ENCODE data around the gene TBX15.
A peak's percentile ranks its signal among the peaks of the same experiment; 100 is the strongest.

Gene TBX15

DNA sequence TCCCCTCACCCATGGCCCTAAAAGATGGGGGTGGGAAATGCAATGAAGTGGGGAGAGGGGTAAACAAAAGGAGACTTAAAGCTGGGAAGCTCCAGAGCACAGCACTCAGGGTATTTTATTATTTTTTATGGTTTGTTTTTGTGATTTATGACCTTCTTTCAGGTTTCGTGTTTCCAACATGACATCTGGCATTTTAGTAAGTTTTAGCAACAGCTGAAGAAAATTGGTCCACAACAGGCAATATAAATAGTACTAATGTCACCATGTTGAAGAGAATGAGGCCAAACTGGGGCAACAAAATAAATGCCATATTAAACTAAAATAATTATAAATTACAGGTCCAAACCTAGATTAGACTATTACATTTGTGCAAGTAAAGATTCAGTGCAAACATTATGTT is 56.3 kb downstream of the TBX15 start:
- Histone ChIP-seq H2AFZ (ENCODE audit: low read length) (no peak overlapping the region), H3K23ac (ENCODE audit: low read depth, low read length, poor library complexity) (no peak overlapping the region), H4K8ac (ENCODE audit: low read depth, low read length) (no peak overlapping the region), H2AK5ac (ENCODE audit: low read depth, low read length) (no peak overlapping the region), H3K9me3 (replicated peaks in 1 of 2; ENCODE audit: control insufficient read depth in 2 of 2, insufficient read depth in 1 of 2, low read depth in 1 of 2, low read length in 2 of 2) (no peaks in the 10 kb centered on the region), H2BK120ac (ENCODE audit: low read depth, low read length) (no peak overlapping the region), H3K36me3 (replicated peaks in 1 of 2; ENCODE audit: control insufficient read depth in 2 of 2, insufficient read depth in 2 of 2, low read length in 2 of 2) (no peaks in the 10 kb centered on the region), H3K4me3 (ENCODE audit: low read length in 2 of 2) (no peak overlapping the region), H2BK5ac (ENCODE audit: low read length) (no peak overlapping the region), H3K18ac (ENCODE audit: low read length) (no peak overlapping the region), H3K4me1 (ENCODE audit: control insufficient read depth in 2 of 2, insufficient read depth in 1 of 2, low read depth in 1 of 2, low read length in 2 of 2) (no peaks in the 10 kb centered on the region), H4K91ac (ENCODE audit: low read depth, low read length, poor library complexity) (no peak overlapping the region), H3K9ac (ENCODE audit: low read depth, low read length, poor library complexity) (no peak overlapping the region), H3K4ac (ENCODE audit: low read length) (no peak overlapping the region), H3K14ac (ENCODE audit: low read length) (no peak overlapping the region), H2BK12ac (ENCODE audit: low read length) (no peak overlapping the region), H3K4me2 (ENCODE audit: insufficient read depth, low read length, poor library complexity, severe bottlenecking) (no peak overlapping the region), H3K79me1 (ENCODE audit: low read depth, low read length) (no peaks in the 10 kb centered on the region), H3K27ac (replicated peaks; ENCODE audit: low read length) (no peak overlapping the region), H3K27me3 (ENCODE audit: control insufficient read depth in 3 of 3, insufficient read depth in 3 of 3, low read depth in 1 of 3, low read length in 3 of 3) (no peaks in the 10 kb centered on the region), H2BK15ac (ENCODE audit: low read length) (no peak overlapping the region)
- WGBS, 2 donors (ENCODE audit: extremely low coverage in 2 of 2, insufficient read length in 2 of 2, insufficient replicate concordance in 1 of 2) = no CpG with 5 or more reads among the region's 1 CpG
- no peak for DNase-seq (ENCODE audit: low spot score)

DNA sequence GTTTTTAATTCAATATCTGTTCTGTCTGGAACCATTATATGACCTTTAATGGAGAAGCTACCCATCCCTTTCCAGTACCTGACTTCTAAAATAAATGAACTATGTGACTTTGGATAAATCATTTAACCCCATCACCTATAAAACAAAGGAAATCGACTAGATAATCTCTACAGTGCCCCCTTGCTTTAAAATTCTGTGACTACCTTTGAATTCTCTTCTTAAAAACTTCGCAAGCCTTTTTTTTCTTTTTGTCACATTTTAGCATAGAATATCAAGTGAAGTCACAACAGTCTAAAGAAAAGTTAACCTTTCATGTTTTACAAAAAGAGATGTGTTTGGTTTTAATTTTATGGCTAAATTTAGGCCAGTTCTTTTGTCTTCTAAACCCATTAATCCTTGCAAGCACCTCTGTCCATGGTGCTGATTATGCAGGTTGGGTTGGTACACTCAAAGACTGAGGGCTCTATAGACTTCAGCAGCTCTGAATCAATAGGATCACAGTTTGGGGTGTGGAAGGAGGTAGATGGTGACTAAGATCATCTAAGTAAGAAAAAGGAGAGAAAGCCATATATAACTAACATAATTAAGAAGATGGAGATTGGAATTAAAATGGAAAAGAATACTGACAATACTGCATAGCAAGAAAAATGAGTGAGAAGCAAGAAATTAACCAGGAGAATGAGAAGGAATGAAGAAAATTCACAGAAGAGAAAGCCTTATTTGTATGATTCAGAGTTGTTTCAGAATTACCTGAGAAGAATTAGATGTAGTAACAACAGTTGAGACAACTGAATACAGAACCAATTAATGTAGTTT is 59.2 kb downstream of the TBX15 start:
- Histone ChIP-seq H4K91ac (ENCODE audit: low read depth, low read length, poor library complexity) (no peak overlapping the region), H3K4me1 (ENCODE audit: control insufficient read depth in 2 of 2, insufficient read depth in 1 of 2, low read depth in 1 of 2, low read length in 2 of 2) (no peaks in the 10 kb centered on the region), H3K23ac (ENCODE audit: low read depth, low read length, poor library complexity) (no peak overlapping the region), H2BK5ac (ENCODE audit: low read length) (no peak overlapping the region), H3K27ac (replicated peaks; ENCODE audit: low read length) (no peak overlapping the region), H2AFZ (ENCODE audit: low read length) (no peak overlapping the region), H2BK120ac (ENCODE audit: low read depth, low read length) (no peak overlapping the region), H3K14ac (ENCODE audit: low read length) (no peak overlapping the region), H3K4ac (ENCODE audit: low read length) (no peak overlapping the region), H2BK12ac (ENCODE audit: low read length) (no peak overlapping the region), H3K79me1 (ENCODE audit: low read depth, low read length) (no peaks in the 10 kb centered on the region), H3K4me2 (ENCODE audit: insufficient read depth, low read length, poor library complexity, severe bottlenecking) (no peak overlapping the region), H3K27me3 (ENCODE audit: control insufficient read depth in 3 of 3, insufficient read depth in 3 of 3, low read depth in 1 of 3, low read length in 3 of 3) (peaks cover 0 to 4% (median 2%) of the 10 kb centered on the region in 3 experiments), H4K8ac (ENCODE audit: low read depth, low read length) (no peak overlapping the region), H3K18ac (ENCODE audit: low read length) (no peak overlapping the region), H3K4me3 (ENCODE audit: low read length in 2 of 2) (no peak overlapping the region), H3K9ac (ENCODE audit: low read depth, low read length, poor library complexity) (no peak overlapping the region), H2AK5ac (ENCODE audit: low read depth, low read length) (no peak overlapping the region), H3K9me3 (replicated peaks in 1 of 2; ENCODE audit: control insufficient read depth in 2 of 2, insufficient read depth in 1 of 2, low read depth in 1 of 2, low read length in 2 of 2) (no peaks in the 10 kb centered on the region), H3K36me3 (replicated peaks in 1 of 2; ENCODE audit: control insufficient read depth in 2 of 2, insufficient read depth in 2 of 2, low read length in 2 of 2) (no peaks in the 10 kb centered on the region), H2BK15ac (ENCODE audit: low read length) (no peak overlapping the region)
- WGBS, 2 donors (ENCODE audit: extremely low coverage in 2 of 2, insufficient read length in 2 of 2, insufficient replicate concordance in 1 of 2) = no CpG with 5 or more reads among the region's 2 CpGs
- peak; percentile 70 for DNase-seq (ENCODE audit: low spot score)

DNA sequence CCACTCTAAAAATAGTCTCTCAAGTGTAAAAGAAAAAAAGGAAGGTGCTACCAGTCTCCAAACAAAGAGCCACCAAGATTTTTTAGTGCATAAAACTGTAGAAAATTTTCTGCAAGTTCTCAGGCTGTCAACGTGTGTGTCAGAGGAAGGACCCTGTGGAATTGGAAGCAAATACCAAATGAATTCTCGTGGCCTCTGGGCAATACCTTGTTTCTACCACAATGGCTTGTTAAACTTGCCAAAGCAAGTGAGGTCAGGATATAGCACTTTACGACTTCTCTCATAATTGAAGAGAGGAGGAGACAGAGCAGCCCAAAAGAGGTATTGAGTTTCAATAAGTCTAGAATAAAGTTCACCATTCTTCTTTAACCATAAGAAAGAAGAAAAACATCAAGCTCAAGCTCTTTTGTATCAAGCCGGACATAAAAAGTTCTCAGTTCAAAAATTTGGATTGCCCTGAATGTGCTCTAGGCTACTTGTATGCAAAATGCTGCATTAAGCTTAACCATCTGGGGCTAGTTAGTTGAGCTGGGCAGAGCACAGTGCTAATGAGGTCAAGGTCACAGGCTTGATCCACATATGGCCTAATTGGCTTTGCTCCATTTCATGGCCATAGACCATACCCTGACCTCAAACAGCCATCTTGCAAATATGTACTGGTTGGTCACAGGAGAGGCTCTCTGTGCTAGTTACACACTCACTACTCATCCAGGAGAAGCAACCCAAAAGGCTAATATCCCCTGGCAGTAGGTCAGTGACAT is 60.5 kb downstream of the TBX15 start:
- DNase-seq (ENCODE audit: low spot score) = no peak
- H3K14ac ChIP-seq (ENCODE audit: low read length) = no peak overlapping the region
- H3K4ac ChIP-seq (ENCODE audit: low read length) = no peak overlapping the region
- H3K4me3 ChIP-seq (ENCODE audit: low read length in 2 of 2) = no peak overlapping the region
- H3K27ac ChIP-seq (replicated peaks; ENCODE audit: low read length) = no peak overlapping the region
- peaks cover 0 to 4% (median 2%) of the 10 kb centered on the region in 3 experiments for H3K27me3 ChIP-seq (ENCODE audit: control insufficient read depth in 3 of 3, insufficient read depth in 3 of 3, low read depth in 1 of 3, low read length in 3 of 3)
- H3K4me2 ChIP-seq (ENCODE audit: insufficient read depth, low read length, poor library complexity, severe bottlenecking) = no peak overlapping the region
- H2BK15ac ChIP-seq (ENCODE audit: low read length) = no peak overlapping the region
- WGBS, 2 donors (ENCODE audit: extremely low coverage in 2 of 2, insufficient read length in 2 of 2, insufficient replicate concordance in 1 of 2) = no CpG with 5 or more reads among the region's 4 CpGs
- H3K36me3 ChIP-seq (replicated peaks in 1 of 2; ENCODE audit: control insufficient read depth in 2 of 2, insufficient read depth in 2 of 2, low read length in 2 of 2) = no peaks in the 10 kb centered on the region
- H3K9ac ChIP-seq (ENCODE audit: low read depth, low read length, poor library complexity) = no peak overlapping the region
- H3K23ac ChIP-seq (ENCODE audit: low read depth, low read length, poor library complexity) = no peak overlapping the region
- H3K9me3 ChIP-seq (replicated peaks in 1 of 2; ENCODE audit: control insufficient read depth in 2 of 2, insufficient read depth in 1 of 2, low read depth in 1 of 2, low read length in 2 of 2) = no peaks in the 10 kb centered on the region
- H4K91ac ChIP-seq (ENCODE audit: low read depth, low read length, poor library complexity) = no peak overlapping the region
- H2AK5ac ChIP-seq (ENCODE audit: low read depth, low read length) = no peak overlapping the region
- no peaks in the 10 kb centered on the region for H3K4me1 ChIP-seq (ENCODE audit: control insufficient read depth in 2 of 2, insufficient read depth in 1 of 2, low read depth in 1 of 2, low read length in 2 of 2)
- H2BK5ac ChIP-seq (ENCODE audit: low read length) = no peak overlapping the region
- no peak overlapping the region for H2BK120ac ChIP-seq (ENCODE audit: low read depth, low read length)
- no peak overlapping the region for H4K8ac ChIP-seq (ENCODE audit: low read depth, low read length)
- no peak overlapping the region for H2BK12ac ChIP-seq (ENCODE audit: low read length)
- no peak overlapping the region for H3K18ac ChIP-seq (ENCODE audit: low read length)
- H2AFZ ChIP-seq (ENCODE audit: low read length) = no peak overlapping the region
- H3K79me1 ChIP-seq (ENCODE audit: low read depth, low read length) = no peaks in the 10 kb centered on the region

DNA sequence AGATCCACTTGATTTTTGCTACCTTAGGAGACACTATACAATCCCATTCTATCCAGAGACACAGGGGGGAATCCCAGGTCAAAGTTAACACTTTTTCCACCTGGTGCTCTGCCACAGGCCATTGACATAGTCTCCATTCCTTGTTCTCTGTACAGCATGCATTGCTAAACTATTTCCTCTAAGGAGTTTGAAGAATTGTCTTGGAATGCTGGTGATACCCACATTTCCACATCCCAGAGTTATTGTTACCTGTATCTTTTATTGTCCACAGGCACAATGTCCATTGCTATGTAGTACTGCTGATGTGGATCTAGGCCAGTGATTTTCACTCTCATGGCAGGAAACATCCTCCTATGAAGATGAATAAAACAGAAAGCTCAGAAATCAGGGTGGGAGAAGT is 61.9 kb downstream of the TBX15 start:
- H3K36me3 ChIP-seq (replicated peaks in 1 of 2; ENCODE audit: control insufficient read depth in 2 of 2, insufficient read depth in 2 of 2, low read length in 2 of 2) = no peaks in the 10 kb centered on the region
- H3K4me2 ChIP-seq (ENCODE audit: insufficient read depth, low read length, poor library complexity, severe bottlenecking) = no peak overlapping the region
- no peak overlapping the region for H4K8ac ChIP-seq (ENCODE audit: low read depth, low read length)
- H3K4ac ChIP-seq (ENCODE audit: low read length) = no peak overlapping the region
- no peak overlapping the region for H3K18ac ChIP-seq (ENCODE audit: low read length)
- no peak overlapping the region for H2BK15ac ChIP-seq (ENCODE audit: low read length)
- H3K9me3 ChIP-seq (replicated peaks in 1 of 2; ENCODE audit: control insufficient read depth in 2 of 2, insufficient read depth in 1 of 2, low read depth in 1 of 2, low read length in 2 of 2) = no peaks in the 10 kb centered on the region
- H3K27ac ChIP-seq (replicated peaks; ENCODE audit: low read length) = no peak overlapping the region
- no peak overlapping the region for H3K23ac ChIP-seq (ENCODE audit: low read depth, low read length, poor library complexity)
- H3K14ac ChIP-seq (ENCODE audit: low read length) = no peak overlapping the region
- no peak overlapping the region for H2BK120ac ChIP-seq (ENCODE audit: low read depth, low read length)
- no peak overlapping the region for H2AK5ac ChIP-seq (ENCODE audit: low read depth, low read length)
- no peak overlapping the region for H4K91ac ChIP-seq (ENCODE audit: low read depth, low read length, poor library complexity)
- DNase-seq (ENCODE audit: low spot score) = no peak
- no peak overlapping the region for H2AFZ ChIP-seq (ENCODE audit: low read length)
- H2BK5ac ChIP-seq (ENCODE audit: low read length) = no peak overlapping the region
- H3K79me1 ChIP-seq (ENCODE audit: low read depth, low read length) = no peaks in the 10 kb centered on the region
- H2BK12ac ChIP-seq (ENCODE audit: low read length) = no peak overlapping the region
- no peak overlapping the region for H3K9ac ChIP-seq (ENCODE audit: low read depth, low read length, poor library complexity)
- H3K4me1 ChIP-seq (ENCODE audit: control insufficient read depth in 2 of 2, insufficient read depth in 1 of 2, low read depth in 1 of 2, low read length in 2 of 2) = no peaks in the 10 kb centered on the region
- H3K4me3 ChIP-seq (ENCODE audit: low read length in 2 of 2) = no peak overlapping the region
- H3K27me3 ChIP-seq (ENCODE audit: control insufficient read depth in 3 of 3, insufficient read depth in 3 of 3, low read depth in 1 of 3, low read length in 3 of 3) = peaks cover 0 to 4% (median 2%) of the 10 kb centered on the region in 3 experiments

Data from neuronal stem cell (in vitro differentiated cells).